ELR (cell line): Measurements from ENCODE around the gene OR51T1.
"Not testable (repeated sequence)": the region's sequence is repeated elsewhere in the genome, so short reads cannot be mapped to it uniquely, and the experiment has no call there.

Experiments used
- DNase-seq: peaks from one replicate; pipeline ENCODE4 v3.0.0-alpha.2; 2015; ENCODE audit warnings: low read depth

Gene OR51T1, protein sequence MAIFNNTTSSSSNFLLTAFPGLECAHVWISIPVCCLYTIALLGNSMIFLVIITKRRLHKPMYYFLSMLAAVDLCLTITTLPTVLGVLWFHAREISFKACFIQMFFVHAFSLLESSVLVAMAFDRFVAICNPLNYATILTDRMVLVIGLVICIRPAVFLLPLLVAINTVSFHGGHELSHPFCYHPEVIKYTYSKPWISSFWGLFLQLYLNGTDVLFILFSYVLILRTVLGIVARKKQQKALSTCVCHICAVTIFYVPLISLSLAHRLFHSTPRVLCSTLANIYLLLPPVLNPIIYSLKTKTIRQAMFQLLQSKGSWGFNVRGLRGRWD

DNA sequence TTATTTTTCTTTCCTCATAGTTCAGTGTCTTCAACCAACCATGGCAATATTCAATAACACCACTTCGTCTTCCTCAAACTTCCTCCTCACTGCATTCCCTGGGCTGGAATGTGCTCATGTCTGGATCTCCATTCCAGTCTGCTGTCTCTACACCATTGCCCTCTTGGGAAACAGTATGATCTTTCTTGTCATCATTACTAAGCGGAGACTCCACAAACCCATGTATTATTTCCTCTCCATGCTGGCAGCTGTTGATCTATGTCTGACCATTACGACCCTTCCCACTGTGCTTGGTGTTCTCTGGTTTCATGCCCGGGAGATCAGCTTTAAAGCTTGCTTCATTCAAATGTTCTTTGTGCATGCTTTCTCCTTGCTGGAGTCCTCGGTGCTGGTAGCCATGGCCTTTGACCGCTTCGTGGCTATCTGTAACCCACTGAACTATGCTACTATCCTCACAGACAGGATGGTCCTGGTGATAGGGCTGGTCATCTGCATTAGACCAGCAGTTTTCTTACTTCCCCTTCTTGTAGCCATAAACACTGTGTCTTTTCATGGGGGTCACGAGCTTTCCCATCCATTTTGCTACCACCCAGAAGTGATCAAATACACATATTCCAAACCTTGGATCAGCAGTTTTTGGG lies at the start of gene OR51T1:
Gene OR51T1 (plus strand): TSS at position 41 of the 641 bp plus-strand sequence. CDS start 0 bp downstream, at position 41.
- DNase-seq = no peak

DNA sequence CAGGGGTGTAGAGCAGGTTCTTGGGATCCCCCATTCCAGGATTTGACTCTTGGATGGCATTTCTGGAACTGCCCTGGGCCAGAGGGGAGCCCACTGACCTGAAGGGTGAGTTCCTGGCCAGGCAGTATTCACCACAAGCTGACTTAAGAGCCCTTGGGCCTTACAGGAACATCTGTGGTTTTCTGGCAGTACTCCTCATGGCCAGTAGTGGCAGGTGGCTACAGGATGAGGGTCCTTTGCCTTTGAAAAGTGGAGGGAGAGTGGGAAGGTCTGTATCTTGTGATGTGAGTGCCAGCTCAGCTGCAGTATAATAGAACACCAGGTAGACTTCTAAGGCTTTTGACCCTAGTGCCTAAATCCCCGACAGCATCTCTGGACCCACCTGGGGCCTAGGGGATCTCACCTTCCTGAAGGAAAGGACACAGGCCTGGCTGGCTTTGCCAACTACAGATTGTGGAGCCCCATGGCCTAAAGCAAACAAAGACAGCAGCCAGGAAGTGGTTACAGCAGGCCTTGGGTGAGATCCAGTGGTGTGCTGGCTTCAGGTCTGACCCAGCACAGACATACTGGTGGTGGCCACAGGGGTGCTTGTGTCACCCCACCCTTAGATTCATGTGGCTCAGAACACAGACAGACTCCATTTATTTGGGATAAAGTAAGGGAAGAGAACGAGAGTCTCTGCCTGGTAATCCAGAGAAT lies 41.7 kb upstream of the OR51T1 start:
- no peak for DNase-seq

DNA sequence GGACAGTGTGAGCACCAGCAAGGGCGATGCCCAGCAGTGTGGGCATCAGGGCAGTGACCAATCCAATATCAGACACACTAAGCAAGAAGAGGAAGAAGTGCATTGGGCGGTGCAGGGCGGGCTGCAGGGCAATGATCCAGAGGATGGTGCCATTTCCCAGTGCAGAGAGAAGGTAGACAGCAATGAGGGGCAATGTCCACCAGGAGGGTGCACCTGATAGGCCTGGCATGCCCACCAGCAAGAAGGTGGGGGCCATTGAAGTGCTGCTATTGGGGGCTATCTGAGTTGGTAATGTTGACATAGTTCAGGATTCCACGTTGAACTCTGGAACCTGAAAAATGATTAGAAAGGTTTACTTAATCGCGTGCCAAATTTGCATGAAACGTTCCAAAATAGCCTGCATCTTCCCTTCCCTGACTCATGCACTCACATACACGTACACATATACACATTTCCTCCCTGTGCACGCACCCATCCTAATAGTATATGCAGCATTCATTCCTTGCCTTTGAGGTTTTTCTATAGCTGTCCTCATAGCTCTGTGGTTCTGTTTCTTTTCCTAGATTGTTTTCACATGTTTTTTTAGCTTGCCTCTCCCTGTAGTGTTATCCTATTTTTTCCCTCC lies 32.7 kb upstream of the OR51T1 start, which contains the start of gene OR51S1:
Gene OR51S1 (minus strand): TSS at position 301 of the 625 bp plus-strand sequence. CDS start 0 bp downstream, at position 301.
- no peak for DNase-seq

DNA sequence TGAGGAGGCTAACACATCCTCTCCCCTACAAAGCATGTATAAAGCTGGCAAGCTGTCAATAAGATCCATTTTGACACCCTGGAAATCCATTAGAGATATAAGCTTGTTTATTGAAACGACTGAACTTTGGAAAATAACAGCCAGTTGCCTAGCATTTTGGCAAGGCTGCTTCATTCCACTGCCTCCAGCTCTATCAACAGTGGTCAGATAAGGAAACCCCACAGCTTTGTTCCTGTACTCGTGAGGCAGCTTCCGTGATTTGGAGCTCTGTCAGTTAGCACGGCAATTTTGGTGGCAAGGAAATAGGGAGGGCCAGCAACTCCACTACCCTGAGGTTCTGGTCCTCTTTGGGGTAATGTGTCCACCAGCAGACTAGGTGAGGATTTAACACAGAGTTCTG lies 30.7 kb upstream of the OR51T1 start:
- no peak for DNase-seq

DNA sequence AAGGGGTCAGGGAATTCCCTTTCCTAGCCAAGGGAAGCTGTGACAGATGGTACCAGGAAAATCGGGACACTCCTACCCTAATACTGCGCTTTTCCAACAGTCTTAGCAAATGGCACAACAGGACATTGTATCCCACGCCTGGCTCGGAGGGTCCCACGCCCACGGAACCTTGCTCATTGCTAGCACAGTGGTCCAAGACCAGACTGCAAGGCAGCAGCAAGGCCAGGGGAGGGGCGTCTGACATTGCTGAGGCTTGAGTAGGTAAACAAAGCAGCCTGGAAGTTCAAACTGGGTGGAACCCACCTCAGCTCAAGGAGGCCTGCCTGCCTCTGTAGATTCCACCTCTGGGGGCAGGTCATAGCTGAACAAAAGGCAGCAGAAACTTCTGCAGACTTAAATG lies 27.4 kb upstream of the OR51T1 start:
- DNase-seq = not testable (repeated sequence)

DNA sequence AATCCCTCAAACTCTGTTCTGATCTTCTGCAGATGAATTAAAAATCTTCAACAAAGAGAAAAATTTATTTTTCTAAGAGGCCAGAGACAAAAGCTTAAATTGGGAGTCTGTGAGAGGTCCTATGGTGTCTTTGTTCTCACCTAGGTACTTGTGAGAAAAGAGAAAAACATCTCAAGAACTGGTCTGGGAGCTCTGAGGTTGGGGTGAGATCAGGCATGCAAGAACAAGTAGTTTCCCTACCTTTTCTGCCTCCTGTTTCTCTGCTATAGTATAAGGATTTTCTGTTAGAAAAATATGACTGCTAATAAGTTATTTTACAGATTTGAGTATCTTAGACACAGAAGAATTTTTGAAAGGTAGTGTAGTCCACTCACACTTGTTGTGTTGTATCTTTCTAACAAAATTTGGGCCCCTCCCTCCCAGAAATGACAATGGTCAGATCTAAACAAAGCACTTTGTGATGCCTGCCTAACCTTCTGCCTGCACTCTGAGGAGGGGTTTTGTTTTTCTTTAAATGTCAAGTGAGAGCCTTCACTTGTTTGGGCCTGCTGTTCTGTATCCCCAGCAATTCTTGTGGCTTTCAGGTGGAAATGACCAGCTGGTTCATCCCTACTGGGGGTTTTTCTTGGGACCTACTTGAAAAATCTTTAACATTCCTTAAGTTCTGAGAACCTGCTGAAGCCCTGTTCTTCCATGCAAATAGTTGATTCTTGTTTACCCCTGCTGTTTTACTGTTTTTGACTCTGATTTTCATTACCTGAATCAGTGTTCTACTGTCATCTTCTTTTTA lies 19.1 kb upstream of the OR51T1 start:
- no peak for DNase-seq

DNA sequence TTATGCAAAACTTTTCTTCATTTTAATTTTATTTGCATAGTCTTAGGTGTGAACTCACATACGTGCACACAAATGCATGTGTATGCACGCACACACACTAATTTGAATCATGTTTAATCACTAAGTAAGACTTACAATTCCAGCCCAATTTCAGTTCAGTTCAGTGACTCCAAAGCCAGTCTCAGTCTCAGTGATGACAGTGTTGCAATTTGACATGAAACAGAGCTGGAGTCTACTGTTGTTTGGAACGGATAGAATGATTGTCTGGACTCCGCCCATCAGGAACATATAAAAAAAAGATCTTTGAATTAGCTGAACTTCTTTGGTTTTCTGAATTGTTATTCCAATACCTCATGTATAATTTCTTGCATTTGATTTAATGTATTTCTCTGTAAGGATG lies 17.8 kb upstream of the OR51T1 start:
- no peak for DNase-seq

DNA sequence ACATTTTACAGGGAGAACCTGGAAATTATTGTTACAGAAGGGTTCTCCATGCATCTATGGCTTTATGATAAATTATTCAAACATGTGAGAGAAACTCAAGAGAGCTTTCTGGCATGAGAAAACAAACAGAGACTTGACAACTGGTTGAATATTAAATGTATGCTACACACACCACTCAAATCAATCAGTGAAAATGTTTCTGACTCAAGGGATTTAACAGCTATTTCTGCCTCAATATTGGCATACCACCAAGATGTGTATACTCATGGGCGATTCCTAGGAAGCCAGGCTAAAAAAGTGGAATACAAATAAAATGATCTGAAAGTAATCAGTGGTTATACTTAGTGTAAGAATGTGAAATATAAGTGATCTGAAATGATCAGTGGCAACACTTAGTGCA lies 15.8 kb upstream of the OR51T1 start:
- no peak for DNase-seq

DNA sequence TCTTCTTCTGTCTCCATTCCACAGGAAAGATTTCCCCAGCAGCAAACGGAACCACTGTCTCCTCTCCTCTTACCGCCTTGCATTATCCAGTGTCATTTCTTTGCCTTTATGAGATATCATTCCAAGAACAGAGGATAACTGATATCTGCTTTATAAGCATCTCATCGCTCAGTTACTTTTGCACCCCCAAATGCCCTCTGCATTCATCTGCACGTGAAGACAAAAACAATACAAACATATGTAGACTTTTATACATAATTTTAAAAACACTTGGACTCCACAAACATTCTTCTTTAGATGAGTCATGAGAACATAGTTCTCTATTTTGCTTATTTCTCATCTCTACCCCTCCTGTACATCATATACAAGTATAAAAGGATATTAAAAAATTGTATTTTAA lies 512 bp upstream of the OR51T1 start:
- no peak for DNase-seq

DNA sequence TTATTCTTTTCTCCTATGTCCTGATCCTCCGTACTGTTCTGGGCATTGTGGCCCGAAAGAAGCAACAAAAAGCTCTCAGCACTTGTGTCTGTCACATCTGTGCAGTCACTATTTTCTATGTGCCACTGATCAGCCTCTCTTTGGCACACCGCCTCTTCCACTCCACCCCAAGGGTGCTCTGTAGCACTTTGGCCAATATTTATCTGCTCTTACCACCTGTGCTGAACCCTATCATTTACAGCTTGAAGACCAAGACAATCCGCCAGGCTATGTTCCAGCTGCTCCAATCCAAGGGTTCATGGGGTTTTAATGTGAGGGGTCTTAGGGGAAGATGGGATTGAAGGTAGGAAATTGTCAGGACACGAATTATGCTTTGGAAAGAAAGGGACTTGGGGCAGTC lies 843 bp downstream of the OR51T1 start:
- DNase-seq = no peak

DNA sequence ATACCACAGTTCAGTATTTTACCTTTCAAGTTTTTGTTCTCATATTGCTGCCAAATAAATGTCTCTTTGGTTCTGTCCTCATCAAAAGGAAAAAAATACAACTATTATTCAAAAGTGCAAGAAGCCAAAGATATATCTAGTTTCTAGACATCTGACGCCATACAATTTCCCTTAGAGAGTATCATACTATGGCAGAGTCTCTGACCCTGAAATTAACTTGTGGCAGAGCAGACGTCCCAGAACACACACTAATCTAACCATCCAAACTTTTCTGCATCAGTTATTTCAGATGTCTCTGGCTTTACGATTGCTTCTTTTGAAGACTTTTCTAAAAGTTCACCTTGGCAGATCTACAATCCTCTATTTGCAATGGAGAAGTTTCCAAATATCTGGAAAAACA lies 2.7 kb downstream of the OR51T1 start:
- DNase-seq = no peak

DNA sequence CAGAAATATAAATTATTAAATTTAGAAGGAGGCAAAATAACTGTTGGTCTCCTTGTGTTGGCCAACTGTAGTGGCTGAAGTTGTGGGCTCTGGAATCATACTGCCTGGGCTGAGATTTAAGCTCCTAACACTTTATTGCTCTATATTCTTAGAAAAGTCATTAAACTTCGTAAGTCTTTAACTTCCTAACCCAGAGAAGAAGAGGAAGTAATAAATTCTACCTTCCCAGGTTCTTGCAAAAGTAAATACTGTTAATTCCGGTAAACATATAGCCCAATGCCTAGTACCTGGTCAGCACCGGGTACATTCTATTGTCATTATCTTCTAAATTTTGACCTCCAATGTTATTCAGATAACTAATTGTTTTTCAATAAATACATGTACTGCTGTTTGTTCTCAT lies 4.5 kb downstream of the OR51T1 start:
- DNase-seq = no peak

DNA sequence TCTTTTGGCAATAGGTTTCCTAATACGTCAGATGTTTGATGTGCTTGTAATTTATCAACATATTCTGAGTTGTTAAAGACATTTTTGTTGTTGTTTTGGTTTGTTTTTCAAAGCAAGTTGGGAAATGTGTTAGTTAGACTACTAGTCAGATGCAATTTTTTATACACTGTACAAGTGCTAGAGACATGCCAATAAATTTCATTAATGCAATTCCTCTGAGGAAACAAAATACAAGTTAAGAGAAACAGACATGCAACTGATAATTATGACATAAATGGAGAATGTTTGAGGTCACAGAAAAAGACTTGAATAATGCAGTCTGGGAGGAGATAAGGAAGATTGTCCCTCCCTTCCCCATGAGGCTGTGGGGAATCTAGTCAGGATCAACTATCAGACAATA lies 5.9 kb downstream of the OR51T1 start:
- DNase-seq = no peak

DNA sequence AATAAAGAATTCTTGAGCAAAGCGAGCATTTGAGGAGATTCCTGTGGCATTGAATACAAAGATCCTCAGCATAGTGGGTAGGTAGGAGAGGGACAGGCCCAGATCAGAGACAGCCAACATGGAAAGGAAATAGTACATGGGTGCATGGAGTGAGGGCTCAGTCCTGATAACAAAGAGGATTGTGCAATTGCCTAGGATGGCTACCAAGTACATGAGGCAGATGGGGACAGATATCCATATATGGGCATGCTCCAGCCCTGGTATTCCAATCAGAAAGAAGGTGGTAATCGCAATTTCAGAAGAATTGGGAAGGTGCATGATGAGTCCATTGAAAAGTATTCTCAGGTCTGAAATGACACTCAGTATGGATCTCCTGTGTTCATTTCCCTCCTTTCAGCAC lies 8.6 kb downstream of the OR51T1 start:
- DNase-seq = no peak

DNA sequence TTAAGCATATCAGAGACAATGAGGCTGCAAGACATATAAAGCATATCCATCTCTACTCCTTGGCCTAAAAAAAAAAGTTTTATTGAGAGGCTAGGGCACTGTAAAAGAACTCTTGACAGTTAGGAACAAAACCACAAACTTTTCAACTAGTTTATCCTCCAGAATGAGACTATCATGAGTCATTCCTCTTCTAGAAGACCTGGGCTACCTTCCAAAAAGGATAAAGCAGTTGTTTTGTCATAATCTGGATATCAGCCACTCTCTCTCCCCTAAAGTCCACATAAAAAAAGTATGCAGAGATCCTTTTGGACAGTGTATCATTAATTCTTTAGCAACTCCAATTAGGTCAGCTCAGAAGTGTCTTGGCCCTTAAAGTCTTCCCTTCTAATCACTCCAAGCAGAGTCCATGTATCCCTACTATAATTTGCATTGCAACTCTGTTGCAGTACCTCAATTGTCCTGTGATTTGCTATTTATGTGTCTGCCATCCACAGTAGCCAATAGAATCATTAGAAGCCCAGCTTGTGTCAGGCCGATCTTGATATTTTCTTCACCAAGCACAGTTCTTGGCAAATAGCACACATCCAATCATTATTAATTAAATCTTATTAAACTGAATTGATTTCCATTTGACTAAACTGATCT lies 10.4 kb downstream of the OR51T1 start:
- peak; percentile 86 for DNase-seq

DNA sequence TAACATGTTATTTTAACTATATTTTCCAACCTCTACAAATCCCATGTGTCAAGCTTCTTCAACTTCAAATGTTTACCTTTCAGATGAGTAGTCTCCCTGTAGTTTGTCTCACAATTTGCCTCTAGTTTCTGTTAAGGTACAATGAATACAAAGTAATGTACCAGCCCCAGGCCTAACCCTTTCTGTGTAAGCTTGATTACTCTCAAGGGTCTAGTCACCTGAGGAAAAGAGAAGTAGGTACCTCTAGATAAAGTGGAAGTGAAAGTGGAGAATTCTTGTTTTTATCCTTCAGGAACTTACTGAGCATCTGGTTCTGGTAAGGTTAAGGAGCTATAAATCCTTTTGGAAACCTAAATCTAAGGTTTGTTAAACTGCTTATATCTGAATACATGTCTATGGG lies 21.8 kb downstream of the OR51T1 start, which contains the start of gene OR51A7:
Gene OR51A7 (plus strand): TSS at position 300 of the 400 bp plus-strand sequence. CDS start 3,587 bp downstream, outside the sequence.
- DNase-seq = no peak

DNA sequence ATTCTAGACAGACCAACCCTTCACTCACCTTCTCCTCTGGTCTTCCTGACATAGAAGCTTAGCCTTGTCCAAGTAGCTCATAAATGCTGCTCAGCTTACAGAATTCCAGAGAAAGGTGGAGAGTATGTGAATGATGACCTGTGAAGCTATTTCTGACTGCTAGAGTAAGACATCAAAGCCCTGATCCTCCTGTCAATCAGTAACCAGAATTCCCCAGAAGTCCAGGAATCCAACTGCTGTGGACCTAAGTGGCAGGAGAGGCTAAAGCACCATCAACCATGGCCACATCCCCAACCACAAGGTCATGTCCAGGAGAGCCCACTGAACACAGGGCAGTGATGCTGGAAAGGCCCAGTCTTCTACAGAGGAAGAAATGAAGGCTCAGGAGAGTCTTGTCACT lies 34.9 kb downstream of the OR51T1 start:
- no peak for DNase-seq

DNA sequence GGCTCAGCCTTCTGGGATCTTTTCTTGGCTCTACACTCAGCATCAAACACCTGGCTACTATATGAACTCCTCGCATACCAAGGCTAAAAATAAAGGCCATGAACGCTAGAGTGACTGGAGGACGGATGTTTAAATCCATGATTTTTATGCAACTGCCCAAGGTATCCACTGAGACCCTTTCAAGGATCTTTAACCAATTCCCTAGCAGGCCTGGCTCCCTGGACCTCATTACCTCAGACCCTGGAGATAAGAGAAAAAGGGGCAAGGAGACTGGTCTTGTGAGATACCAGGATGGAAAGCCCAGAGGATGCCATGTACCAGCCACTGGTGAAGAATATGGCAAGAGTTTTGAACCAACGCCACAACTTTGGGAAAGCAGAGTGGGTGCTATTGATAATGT lies 37.5 kb downstream of the OR51T1 start, which contains the start of gene OR51G2:
Gene OR51G2 (minus strand): TSS at position 101 of the 400 bp plus-strand sequence. CDS start 3,687 bp downstream, outside the sequence.
- DNase-seq = no peak

DNA sequence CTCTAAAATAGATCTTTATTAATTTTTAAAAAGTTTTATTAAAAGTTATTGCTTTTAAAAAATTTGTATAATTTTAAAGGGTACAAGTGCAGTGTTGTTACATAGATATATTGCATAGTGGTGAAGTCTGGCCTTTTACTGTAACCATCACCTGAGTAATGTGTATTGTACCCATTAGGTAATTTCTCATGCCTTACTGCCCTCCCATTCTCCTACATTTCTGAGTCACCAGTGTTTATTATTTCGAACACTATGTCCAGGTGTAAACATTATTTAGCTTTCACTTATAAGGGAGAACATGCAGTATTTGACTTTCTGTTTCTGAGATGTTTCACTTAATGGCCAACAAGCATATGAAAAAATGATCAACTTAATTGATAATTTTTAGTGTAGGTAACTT lies 40.1 kb downstream of the OR51T1 start:
- DNase-seq = peak; percentile 9

DNA sequence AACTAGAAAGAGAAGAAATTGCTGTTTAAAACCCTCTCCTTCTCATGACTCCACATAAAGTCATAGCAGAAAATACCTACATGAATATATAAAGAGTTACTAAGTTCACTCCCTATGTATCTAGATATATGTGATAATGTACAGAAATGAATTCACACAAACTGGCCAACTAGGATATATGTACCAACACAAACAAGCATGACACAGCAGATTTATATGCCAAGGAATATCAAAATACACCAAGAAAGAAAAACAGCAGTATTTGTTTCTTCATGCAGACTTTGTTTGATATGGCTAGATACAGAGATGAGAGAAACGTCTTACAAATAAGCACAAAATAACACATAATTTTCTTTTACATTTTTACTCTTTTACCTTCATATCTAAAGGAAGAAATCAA lies 40.6 kb downstream of the OR51T1 start:
- no peak for DNase-seq

DNA sequence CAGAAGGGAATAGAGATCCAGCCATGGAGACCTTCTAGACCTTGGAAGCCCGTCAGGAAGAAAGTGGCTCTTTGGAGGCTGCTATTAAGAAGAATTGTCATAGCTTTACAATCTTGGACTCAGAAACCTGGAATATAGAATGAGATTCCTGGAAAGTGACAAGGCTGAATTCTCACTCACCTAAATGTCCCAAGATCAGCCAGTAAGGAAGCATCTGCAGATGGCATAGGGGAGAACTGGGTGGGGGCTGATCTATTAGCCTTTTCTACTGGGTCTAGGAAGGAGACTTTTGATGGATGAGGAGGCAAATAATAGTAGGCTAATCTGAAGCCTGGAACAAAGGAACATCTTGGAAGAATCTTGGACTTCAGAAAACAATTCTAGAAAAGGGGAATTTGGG lies 42.5 kb downstream of the OR51T1 start, which contains the start of gene OR51G1:
Gene OR51G1 (minus strand): TSS at position 101 of the 400 bp plus-strand sequence. CDS start 0 bp downstream, at position 101.
- DNase-seq = no peak
